Stimulated activated CD8-positive, alpha-beta memory T cell treated with anti-CD3 and anti-CD28 coated beads, Interleukin-7, amount 100 ng/mL, for 1 hour (primary cell): Measurements from ENCODE around the gene C5orf63.
"Not testable (repeated sequence)": the region's sequence is repeated elsewhere in the genome, so short reads cannot be mapped to it uniquely, and the experiment has no call there.

Experiments used
- DNase-seq, 2 donors: peaks; one replicate each; pipeline ENCODE4 v3.0.0-alpha.2; 2020; ENCODE audit warnings: low read depth in 2 of 2

The C5orf63 gene

GRCh38 chr5:127008300-127008975, 64.9 kb downstream of the C5orf63 start:
- no peak for DNase-seq

- DNase-seq: no peak
These were observed 65.8 kb downstream of the C5orf63 start for GRCh38 chr5:127007522-127007921.

GRCh38 chr5:127006744-127007143, 66.6 kb downstream of the C5orf63 start:
- DNase-seq: no peak

- DNase-seq: not testable (repeated sequence)
These were observed 68.0 kb downstream of the C5orf63 start for GRCh38 chr5:127005282-127005681.

GRCh38 chr5:127004721-127005120, 68.6 kb downstream of the C5orf63 start:
- no peak for DNase-seq

- no peak for DNase-seq
These were observed 69.4 kb downstream of the C5orf63 start for GRCh38 chr5:127003798-127004495.

- no peak for DNase-seq
These were observed 70.9 kb downstream of the C5orf63 start for GRCh38 chr5:127002390-127002789.

- no peak for DNase-seq
These were observed 71.5 kb downstream of the C5orf63 start for GRCh38 chr5:127001621-127002296.
